ENCODE results near the gene CLIP2.
A peak's percentile ranks its signal among the peaks of the same experiment; 100 is the strongest.
"Not testable (repeated sequence)": the region's sequence is repeated elsewhere in the genome, so short reads cannot be mapped to it uniquely, and the experiment has no call there.

The CLIP2 gene

GRCh38 chr7:74376256-74377036 is 87.2 kb downstream of the CLIP2 start:
- no peak for DNase-seq

- no peak for DNase-seq
These were observed 90.7 kb downstream of the CLIP2 start for GRCh38 chr7:74379938-74380337.

GRCh38 chr7:74380720-74381119 is 91.5 kb downstream of the CLIP2 start:
- no peak for DNase-seq

- not testable (repeated sequence) for DNase-seq
These were observed 94.9 kb downstream of the CLIP2 start for GRCh38 chr7:74384086-74384485.

- DNase-seq = not testable (repeated sequence)
These were observed 95.6 kb downstream of the CLIP2 start for GRCh38 chr7:74384854-74385253.

GRCh38 chr7:74387606-74388005 is 98.4 kb downstream of the CLIP2 start:
- no peak for DNase-seq

- DNase-seq = no peak
These were observed 99.7 kb downstream of the CLIP2 start for GRCh38 chr7:74388880-74389415.

- not testable (repeated sequence) for DNase-seq
These were observed 104.5 kb downstream of the CLIP2 start for GRCh38 chr7:74393722-74394121.

- DNase-seq = not testable (repeated sequence)
These were observed 105.4 kb downstream of the CLIP2 start for GRCh38 chr7:74394601-74395000.

- DNase-seq = no peak
These were observed 106.6 kb downstream of the CLIP2 start for GRCh38 chr7:74395745-74396311.

- no peak for DNase-seq
These were observed 107.8 kb downstream of the CLIP2 start for GRCh38 chr7:74396993-74397392.

- no peak for DNase-seq
These were observed 109.2 kb downstream of the CLIP2 start for GRCh38 chr7:74398426-74398825.

- no peak for DNase-seq
These were observed 109.8 kb downstream of the CLIP2 start for GRCh38 chr7:74399006-74399405.

- no peak for DNase-seq
These were observed 111.4 kb downstream of the CLIP2 start for GRCh38 chr7:74400420-74401136.

- peak; percentile 59 for DNase-seq
These were observed 112.1 kb downstream of the CLIP2 start for GRCh38 chr7:74401137-74401859.

- not testable (repeated sequence) for DNase-seq
These were observed 113.5 kb downstream of the CLIP2 start for GRCh38 chr7:74402668-74403067.

- DNase-seq = no peak
These were observed 114.5 kb downstream of the CLIP2 start for GRCh38 chr7:74403521-74404387.

GRCh38 chr7:74404388-74404700 is 115.1 kb downstream of the CLIP2 start:
- DNase-seq = no peak

- no peak for DNase-seq
These were observed 115.5 kb downstream of the CLIP2 start for GRCh38 chr7:74404741-74405140.

- DNase-seq = no peak
These were observed 116.1 kb downstream of the CLIP2 start for GRCh38 chr7:74405191-74405898.

- no peak for DNase-seq
These were observed 116.8 kb downstream of the CLIP2 start for GRCh38 chr7:74405899-74406512.

Data from effector CD4-positive, alpha-beta T cell (primary cell).